GM21360 (cell line): ENCODE results near the gene LAMP1.
"Not testable (repeated sequence)": the region's sequence is repeated elsewhere in the genome, so short reads cannot be mapped to it uniquely, and the experiment has no call there.

Experiments
- ATAC-seq: cut with Tn5 transposase; IDR thresholded peaks from one replicate; pipeline ENCODE4 v1.9.1; 2021; ENCODE audit warnings: mild to moderate bottlenecking, moderate library complexity; ENCODE audit not compliant: unreplicated experiment

LAMP1 gene

DNA sequence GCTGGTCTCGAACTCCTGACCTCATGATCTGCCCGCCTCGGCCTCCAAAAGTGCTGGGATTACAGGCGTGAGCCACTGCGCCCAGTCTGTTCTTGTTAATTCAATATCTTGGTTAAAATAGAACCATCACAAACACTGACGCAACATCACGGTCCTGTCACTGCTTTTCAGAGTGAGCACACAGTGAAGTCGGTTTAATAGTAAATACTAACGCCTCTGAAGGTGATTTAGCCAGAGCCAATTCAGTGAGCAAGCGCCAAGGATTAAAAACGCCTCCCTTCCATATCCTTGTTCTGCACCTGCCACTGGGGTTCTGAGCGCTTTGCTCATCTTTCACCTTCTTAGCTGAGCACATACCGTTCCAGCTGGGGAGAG lies 30.3 kb downstream of the LAMP1 start:
- no peak for ATAC-seq

DNA sequence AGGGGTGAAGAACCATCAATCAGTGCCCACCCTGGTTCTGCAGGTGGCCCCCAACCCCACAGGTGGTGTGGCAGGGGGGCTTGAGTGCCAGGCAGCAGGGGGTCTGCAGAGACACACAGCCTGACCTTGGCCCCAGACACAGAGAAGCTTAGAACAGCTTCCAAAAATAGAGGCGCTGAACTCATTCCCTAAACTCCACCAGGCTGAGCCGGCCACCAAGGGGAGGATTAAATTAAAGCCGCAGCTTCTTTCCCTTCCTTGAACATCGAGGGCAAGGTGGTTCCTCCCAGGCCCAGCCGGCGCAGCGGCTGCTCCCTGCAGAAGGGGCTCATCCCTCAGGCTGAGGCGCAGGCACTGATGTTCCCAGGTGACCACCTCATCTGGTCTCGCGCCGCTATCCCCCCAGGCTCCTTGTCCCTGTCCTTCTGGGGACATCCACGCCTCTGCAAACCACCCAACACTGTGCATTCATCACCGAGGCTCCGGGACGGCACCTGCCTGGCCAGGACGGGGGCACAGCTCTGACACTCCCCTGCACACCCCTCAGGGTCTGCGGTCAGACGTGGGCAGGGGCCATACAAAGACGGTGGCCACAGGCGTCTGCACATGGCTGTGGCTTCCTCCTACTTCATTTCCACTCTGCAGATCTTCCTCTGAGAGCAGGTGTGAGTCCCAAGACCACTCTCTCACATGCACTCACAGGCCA lies 30.9 kb downstream of the LAMP1 start:
- ATAC-seq, result no peak

DNA sequence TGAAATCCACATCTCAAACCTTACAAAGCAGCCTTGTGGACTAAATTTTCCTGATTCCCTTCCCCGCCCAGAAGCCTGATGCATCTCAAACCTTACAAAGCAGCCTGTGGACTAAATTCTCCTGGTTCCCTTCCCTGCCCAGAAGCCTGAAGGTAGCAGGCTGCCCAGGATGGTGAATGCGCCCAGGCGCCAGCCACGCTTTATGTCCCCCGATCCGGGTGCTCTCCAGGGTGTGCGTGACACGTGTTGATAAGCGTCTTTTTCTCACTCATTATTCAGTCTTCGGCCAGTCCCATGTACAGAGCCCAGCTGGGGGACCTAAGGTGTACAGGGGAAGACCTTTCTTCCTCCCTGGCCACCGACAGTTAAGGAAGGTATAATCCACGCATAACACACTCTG lies 31.8 kb downstream of the LAMP1 start:
- no peak for ATAC-seq

DNA sequence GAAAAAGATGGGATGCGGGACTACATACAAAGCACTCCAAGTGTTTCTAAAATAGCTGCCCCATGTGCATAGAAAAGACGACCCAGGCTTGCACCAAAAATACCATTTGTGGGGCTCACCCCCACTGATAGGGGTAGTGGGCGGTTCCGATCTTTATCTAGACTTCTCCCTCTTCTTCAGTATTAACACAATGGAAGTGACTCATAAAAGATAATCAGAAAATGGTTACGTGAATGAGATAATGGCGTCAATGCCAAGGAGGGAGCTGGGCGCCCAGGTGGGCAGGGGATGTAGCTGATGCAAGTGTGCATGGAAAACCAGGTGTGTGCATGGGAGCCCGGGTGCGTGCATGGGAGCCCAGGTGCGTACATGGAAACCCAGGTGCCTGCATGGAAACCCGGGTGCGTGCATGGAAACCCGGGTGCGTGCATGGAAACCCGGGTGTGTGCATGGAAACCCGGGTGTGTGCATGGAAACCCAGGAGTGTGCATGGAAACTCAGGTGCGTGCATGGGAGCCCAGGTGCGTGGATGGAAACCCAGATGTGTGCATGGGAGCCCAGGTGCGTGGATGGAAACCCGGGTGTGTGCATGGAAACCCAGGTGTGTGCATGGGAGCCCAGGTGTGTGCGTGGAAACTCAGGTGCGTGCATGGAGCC lies 32.7 kb downstream of the LAMP1 start:
- ATAC-seq, result no peak

DNA sequence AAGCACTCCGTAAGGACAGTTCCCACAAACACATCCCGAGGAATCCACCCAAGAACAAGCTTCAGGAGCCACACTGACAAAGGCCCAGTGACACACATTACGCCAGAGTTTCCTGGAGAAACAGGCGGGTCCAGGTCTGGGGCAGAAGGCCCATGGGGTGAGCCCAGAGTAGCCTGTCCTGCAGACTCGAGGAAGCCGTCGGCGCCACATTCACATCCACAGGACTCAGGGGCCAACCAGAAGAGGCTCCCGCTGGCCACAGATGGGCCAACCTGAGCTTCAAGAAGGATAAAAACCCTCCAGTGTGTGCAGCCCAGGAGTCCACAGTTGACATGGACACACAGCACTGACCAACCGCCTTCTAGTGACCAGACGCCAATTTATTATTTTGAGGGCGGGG lies 35.6 kb downstream of the LAMP1 start:
- no peak for ATAC-seq

DNA sequence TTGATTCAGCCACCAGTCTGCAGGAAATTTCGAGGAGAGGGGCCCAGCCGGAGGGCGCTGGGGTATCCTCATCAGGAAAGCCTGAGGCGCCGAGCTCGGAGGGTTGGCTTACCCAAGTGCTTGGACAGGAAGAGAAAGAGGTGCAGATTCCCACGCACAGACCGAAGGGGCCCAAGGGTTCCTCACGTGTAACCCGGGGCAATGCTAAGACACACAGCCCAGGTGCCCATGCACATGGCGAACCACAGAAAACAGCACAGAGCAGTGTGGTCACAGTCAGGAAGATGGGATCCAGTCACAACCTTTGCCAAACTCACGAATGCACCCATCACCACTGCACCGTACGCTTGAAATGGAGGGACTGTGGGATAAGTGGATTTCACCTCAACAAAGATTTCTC lies 36.0 kb downstream of the LAMP1 start:
- no peak for ATAC-seq

DNA sequence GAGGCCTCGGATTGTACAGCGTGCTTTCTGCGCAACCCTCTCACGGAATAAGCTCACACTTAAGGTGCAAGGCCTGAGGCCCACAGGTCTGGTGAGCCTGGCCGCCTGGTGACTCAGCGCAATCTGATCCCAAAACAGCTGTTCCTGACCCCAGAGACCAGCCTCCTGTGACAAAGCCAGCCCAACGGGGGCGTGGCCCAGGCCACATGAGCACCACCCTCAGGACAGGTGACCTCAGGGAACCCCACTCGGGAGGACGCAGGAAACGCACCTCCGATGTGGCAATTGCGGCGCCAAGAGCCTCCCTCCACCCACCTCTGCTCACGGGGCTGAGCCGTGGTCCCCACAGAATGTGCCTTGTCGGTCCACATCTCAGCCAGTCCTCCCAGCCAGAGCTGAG lies 40.5 kb downstream of the LAMP1 start:
- ATAC-seq, result no peak

DNA sequence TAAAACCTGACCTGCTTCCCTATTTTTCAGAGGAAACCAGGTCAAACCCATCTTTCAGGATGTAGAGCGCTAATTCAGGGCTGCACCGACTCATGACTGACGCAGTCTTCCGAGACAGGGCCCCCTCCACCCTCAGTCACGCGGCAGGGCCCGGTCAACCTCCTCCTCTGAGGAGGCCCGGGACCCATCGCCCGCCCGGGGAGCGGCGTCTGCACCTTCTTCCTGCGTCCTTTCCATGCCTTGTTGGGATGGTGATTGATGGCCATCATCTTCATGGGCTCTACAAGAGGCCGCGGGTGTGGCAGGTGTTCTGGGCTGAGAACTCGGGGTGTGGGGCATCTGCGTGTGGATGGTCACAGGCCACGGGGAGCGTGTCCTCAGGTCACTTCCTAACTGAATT lies 40.9 kb downstream of the LAMP1 start:
- ATAC-seq, result no peak

DNA sequence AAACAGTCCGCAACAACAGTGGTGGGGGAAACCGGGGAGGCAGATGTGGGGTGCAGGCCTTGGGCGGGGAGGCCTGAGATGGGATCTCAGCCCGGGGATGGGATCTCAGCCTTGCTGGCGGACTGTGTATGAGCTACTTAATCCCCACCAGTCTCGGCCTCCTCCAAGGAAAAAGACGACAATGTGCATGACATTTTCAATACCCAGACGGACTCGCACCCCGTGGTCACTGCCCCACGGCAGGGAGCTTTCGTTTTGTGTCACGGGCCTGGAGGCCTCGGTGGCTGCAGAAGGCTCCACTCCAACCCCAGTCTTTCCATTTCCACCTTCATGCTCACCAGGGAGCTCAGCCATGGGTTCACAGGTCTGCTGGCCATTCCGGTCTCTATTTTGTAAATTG lies 41.4 kb downstream of the LAMP1 start:
- no peak for ATAC-seq

DNA sequence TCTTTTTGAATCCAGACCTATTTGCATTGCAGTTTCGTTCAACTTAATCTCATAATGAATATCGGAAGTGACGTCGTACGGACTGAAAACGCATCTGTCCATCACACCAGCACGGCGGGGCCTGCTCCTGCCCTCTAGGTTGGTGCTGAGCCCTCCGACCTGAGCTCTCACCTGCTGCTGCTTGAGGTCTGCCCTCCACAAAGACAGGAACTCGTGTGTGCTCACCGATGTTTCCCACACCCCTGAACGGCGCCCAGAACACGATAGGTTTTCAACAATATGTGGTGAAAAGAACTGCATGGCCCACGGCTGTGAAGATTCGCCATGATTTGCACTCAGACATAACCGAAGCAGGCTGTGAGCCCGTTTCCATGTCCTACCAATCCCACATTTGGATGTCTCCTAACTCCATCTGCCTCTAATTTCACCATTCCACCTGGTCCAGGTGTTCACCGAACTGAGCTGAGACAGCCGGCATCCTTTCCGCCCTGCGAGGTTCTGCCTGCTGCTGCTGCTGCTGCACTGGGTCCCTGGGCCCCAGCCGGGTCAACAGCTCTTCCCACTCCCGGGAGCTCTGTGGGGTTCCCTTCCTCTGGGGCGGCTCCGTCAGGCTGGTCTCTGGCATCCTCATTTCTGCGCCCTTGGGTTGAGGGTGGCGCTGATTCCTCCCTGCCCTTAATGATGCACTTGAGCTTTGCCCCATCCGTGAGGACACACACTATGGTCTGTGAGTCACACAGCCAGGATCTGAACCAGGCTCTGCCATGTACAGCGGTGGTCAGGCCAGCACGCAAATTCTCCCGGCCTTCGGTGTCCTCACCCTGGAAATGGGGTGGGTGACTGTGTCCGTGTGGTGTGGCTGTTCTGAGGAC lies 46.0 kb downstream of the LAMP1 start:
- ATAC-seq, result no peak

DNA sequence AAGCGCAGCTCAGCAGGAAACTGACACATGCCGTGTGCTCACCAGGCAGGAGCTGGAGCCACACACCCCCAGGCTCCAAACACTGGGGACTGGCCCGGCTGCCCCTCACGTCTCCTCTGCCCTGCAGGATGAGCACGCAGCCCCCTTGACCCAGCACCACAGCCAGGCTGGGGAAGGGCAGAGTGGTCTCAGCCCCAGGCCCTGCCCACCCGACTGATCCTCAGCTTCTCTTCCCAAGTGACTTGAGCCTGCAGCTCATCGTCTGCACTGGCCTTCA lies 46.6 kb downstream of the LAMP1 start:
- ATAC-seq, result no peak

DNA sequence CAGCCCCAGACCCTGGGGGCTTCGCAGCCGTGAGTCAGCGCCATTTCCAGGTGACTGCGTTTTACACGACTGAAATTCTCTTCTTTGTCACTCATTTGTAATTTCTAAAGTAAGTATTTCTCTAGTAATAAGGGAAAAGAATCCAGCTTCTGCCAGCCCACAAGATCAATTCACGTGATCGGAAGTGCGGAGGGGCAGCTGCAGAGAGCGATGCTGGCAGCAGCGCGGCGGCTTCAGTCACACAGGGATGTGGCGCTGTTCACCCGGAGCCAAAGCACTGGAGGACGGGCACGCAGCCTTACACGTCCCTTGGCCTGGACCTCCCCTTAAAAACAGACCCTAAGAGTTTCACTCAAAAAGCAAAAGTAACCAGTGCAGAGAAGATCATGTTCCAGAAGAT lies 48.4 kb downstream of the LAMP1 start:
- ATAC-seq, result no peak

DNA sequence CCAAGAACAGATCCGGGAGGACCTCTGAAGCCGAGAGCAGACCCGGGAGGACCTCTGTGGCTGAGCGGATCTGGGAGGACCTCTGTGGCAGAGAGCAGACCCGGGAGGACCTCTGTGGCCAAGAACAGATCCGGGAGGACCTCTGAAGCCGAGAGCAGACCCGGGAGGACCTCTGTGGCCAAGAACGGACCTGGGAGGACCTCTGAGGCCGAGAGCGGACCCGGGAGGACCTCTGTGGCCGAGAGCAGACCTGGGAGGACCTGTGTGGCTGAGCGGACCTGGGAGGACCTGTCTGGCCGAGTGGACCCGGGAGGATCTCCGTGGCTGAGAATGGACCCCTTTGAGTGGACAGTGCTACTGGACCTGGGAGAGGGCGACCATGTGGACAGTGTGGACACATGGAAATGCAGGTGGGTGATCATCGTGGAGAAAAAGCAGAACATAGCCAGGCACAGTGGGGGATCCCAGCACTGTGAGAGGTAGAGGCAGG lies 50.7 kb downstream of the LAMP1 start:
- ATAC-seq, result not testable (repeated sequence)

DNA sequence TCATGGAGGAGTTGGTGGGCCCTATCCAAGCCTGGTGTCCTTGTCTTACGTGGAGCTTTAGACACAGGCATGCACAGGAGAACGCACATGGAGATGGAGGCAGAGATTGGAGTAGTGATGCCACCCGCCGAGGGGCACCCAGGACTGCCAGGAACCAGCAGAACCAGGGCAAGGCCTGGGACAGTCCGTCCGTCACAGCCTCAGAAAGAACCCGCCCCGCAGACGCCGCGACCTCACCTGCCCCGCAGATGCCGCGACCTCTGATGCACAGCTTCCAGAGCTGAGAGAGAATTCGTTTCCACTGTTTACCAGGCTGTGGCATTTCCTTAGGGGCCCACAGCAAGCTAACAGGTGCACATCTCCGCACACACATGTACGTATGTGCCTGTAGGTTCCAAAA lies 51.6 kb downstream of the LAMP1 start:
- no peak for ATAC-seq

DNA sequence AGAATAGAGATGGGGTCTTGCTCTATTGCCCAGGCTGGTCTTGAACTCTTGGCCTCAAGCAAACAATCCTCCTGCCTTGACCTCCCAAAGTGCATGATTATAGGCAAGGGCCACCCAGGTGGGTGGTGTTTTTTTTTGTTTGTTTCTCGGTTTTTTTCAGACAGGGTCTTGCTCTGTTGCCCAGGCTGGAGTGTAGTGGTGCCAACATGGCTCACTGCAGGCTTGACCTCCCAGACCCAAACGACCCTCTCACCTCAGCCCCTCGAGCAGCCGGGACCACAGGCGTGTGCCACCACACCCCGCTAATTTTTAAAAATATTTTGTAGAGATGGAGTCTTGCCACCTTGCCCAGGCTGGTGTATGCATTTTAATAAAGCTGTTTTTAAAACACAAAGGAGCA lies 52.0 kb downstream of the LAMP1 start:
- ATAC-seq, result no peak

DNA sequence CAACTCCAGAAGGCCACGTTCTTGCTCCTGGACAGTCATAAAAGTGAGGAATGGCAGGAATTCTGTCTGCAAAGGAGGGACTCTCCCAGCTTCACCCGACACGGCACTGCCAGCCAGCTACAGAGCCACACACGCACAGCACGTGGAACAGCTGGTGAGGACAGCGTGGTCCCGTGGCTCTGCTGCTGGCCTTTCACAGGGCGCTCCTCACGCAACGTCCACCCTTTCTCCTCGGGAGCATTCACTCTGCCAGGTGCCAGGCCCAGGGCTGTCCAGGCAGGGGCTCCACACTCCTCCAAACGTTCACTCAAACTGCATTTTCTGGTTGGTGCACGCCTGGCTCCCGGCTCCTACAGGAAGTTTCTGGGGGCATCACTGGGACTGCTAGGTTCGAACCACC lies 52.5 kb downstream of the LAMP1 start:
- no peak for ATAC-seq

DNA sequence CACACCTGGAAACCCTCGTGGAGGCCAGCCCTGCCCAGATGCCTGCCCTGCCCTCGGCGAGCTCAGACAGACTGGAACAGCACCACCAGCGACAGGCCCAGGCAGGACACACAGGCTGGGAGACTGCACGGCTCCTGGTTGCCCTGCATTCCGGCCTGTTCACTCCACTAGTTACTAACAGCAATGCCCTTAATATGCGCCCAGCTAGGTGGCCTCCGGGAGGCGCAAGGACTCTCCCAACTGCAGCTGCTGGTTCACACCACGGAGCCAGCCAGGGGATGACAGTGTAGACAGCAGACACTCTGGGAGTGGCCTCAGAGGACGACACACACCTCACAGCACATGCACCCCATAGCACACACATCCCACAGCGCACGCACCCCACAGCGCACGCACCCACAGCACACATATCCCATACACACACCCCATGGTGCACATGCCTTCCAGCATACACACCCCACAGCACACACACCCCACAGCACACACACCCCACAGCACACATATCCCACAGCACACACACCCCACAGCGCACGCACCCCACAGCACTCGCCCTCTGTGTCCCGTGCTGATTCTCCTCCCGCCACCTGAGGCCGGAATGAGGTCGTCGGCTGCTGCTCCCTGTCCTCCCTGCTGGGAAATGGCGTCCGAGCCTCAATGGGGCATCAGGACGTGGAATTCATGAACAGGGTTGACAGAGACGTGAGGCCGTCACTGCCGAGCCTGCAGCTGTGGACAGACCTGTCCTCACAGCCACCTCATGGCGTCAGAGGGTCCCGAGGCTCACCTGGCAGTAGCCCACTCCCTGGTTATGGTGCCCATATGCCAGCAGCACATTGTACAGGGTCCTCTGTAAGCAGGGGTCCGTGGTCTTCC lies 53.3 kb downstream of the LAMP1 start:
- no peak for ATAC-seq

DNA sequence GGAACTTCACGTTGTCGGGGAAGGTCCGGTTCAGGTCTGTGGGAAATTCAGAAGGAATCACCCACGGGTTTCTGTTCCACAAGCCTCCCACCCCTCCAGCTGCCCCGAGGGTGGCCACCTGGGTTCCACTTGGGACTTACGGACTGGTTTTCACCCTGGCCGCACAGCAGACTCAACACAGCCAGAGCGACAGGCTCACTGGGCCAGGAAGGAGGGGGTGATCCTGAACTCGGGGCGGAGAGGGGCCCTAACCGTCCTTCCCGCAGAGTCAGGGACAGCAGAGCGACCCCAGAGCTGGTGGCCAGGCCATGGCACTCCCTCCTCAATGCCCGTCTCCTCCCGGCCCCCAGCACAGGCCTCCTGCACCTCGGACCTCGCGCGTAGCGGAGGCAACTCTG lies 53.9 kb downstream of the LAMP1 start:
- no peak for ATAC-seq

DNA sequence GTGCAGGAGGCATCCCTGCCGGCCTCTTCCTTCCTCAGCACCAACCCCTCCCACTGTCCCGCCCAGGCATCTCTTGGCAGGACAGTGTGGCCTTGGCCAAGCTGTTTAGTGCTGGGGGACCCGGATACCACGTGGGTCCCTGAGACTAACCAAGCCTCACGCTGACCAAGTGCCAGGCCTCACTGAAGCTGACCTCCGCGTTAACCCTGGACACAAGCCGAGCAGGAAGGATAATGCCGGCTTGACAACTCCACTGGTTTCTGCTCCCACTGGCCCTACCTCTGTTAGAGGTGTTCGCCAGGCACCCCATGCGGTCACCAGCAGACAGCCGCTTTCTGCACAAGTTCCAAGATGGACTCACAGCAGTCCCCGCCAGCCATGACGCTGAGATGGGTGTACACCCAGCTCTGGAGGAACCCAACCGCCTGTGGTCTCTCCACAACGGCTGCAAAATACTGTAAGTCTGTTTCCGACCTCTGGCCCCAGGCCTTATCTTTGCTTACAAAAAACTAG lies 54.5 kb downstream of the LAMP1 start:
- ATAC-seq, result no peak

DNA sequence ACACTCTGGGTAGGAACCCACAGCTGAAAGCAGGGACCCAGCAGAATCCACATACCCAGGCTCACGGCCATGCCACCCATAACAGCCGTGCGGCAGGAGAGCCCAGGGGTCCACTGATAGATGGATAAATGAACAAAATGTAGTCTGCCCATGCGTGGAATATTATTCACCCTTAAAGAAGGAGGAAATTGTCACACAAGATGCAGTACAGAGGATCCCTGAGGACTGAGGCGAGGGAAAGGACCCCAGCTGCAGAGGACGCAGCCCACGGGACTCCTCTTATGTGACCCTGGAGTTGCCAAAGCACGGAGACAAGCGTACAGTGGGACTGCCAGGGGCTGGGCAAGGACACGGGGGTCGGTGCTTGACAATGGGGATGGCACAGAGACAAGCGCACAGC lies 56.2 kb downstream of the LAMP1 start:
- ATAC-seq, result no peak
